ENCODE measurements around the gene HS3ST3A1.

- TF ChIP-seq POLR2A (IDR thresholded peaks at IDR 0.05) (no peak), CTCF (IDR thresholded peaks at IDR 0.05) (no peak)
Measured at GRCh38 chr17:13480877-13481276, 120.9 kb downstream of the HS3ST3A1 start.
